GM10266 (cell line): Measurements from ENCODE around the gene SLAMF1.

Experiments
- DNase-seq: peaks from one replicate; pipeline ENCODE4 v3.0.0; 2012; ENCODE audit errors: extremely low spot score
- CTCF ChIP-seq: IDR thresholded peaks from 2 replicates; pipeline ENCODE4 v1.5.1; 2012; ENCODE audit warnings: mild to moderate bottlenecking, low read depth; ENCODE audit not compliant: control insufficient read depth, insufficient read depth; ENCODE audit errors: missing control alignments

SLAMF1 gene

GRCh38 chr1:160614410-160614809, 32.4 kb downstream of the SLAMF1 start:
- TF ChIP-seq CTCF: no peak
- DNase-seq: no peak

- no peak for TF ChIP-seq CTCF
- DNase-seq: no peak
These were observed 34.1 kb downstream of the SLAMF1 start for GRCh38 chr1:160612613-160613218.

DNA sequence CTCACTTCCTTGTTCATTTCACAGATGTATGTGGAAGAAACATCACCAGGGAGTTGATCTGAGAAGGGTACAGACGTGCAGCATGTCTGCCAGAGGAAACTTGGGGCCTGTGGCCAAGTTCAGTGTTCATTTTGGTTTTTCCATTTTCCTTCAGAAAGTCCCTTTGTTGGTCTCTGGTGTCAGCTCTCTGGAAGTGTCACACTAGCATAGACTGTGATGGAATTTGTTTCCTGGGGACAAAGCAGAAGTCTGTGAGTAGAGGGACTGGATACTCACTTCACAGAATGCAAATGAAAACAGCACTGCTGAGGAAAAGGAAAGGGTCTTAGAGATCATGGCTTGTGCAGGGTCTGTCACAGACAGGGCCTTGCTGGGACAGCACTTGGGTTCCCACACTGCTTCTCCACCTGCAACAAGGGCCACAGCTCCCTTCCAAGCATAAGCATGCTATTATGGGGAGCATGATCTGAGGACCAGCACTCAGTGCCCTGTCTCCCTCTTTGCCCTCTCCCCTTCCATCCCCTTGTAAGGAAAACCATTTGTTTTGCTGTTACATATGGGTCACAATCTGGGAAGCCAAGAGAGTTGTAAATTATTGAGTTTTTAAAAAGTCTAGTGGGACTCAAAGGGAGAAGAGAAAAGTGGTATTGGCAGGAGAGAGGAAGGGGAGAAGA, 36.1 kb downstream of the SLAMF1 start:
- TF ChIP-seq CTCF: no peak
- no peak for DNase-seq

DNA sequence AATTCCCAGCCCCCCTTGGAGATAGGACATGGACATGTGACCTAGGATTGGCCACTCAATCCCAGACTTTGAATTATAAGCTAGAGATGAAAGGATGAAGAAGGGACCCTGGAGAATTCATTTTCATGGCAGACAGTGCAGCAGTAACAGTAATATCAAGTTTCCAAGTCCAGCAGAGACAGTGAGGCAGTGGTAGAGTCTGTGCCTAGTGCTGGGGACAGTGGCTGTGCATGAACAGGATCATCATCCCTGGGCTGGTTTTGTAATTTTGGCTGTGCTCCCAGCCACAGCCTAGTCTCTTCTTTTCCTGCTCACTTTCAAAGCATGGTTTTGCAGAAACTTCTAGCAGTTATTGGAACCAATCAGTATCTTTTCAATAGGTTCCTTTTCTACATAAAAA, 37.9 kb downstream of the SLAMF1 start:
- TF ChIP-seq CTCF: no peak
- DNase-seq: no peak

GRCh38 chr1:160608514-160608913, 38.3 kb downstream of the SLAMF1 start:
- no peak for DNase-seq
- TF ChIP-seq CTCF: no peak

DNA sequence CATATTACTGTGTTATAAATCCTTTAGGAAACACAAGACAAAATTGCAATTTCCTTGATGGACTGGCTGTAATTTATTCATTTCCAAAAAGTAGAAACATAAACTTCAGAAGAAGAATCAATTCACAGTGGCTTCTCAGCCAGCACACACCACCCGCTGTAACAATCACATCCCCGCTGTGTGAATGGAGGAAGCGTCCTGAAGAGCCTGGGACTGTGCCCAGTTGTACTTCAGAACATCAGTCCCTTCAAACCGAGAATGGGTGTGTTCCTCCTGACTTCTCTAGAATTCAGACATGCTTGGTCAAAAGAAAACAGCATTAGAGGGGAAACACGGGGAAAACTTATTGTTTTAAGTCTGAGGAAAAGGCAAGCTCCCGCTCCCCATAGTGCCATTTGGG, 38.8 kb downstream of the SLAMF1 start:
- no peak for DNase-seq
- TF ChIP-seq CTCF: no peak

DNA sequence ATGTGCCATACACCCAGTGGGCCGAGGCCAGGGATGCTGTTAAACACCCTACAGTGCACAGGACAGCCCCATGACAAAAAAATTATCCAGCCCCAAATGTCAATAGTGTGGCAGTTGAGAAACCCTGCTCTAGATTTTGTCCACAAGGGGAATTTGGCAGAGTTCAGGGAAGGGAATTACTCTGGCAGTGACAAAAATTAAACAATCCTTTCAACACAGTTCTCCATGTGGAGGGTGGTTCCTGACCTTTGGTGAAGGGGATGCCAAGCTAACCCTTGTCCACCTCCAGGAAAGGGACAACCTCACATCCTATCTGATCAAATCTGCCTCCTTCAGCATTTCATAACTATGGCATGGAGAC, 39.2 kb downstream of the SLAMF1 start:
- DNase-seq: no peak
- no peak for TF ChIP-seq CTCF
